Stimulated activated CD8-positive, alpha-beta memory T cell treated with anti-CD3 and anti-CD28 coated beads, Interleukin-15, amount 100 ng/mL, for 24 hours (primary cell): ENCODE data around the gene LCE1F.

Source experiments
- DNase-seq: peaks from one replicate; pipeline ENCODE4 v3.0.0-alpha.2; 2020; ENCODE audit warnings: low read depth

The LCE1F gene, protein sequence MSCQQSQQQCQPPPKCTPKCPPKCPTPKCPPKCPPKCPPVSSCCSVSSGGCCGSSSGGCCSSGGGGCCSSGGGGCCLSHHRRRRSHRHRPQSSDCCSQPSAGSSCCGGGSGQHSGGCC

DNA sequence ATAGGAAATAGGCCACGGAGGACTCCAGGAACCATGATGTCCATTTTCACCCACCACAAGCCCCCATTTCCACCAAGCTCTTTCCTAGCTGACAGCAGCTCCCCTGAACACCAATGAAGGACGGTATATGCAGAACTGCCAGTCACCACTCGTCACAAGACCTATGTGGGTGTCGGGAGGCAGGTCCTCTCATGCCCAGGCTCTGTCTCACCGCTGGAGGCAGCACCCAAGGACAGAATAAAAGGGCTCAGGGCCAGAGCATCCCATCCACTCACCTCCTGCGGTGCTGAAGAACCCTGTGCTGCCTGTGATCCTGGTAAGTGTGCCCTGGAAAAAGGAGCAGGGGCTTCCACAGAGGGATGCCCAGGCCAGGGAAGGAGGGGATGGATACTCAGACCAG lies at the start of gene LCE1F:
Gene LCE1F (plus strand): TSS at position 266 of the 400 bp plus-strand sequence. CDS start 1,232 bp downstream, outside the sequence.
- no peak for DNase-seq

DNA sequence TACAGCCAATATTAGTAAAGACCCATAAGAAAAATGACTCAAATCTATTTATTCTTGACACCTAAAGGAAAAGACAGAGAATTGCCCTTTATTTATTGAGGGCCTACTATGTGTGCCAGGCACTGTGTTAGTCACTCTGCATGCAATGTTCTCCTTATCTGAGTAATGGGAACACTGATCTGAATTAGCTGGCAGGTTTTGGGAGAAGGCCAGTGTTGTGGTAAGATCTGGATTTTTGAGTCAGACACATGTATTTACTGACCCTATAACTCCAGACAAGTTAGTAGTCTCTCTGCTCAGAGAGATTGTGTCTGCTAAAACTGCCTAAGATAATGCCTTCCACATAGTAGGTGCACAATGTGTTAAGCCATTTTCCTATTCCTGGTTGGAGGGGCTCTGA lies 49.7 kb upstream of the LCE1F start:
- DNase-seq = no peak

DNA sequence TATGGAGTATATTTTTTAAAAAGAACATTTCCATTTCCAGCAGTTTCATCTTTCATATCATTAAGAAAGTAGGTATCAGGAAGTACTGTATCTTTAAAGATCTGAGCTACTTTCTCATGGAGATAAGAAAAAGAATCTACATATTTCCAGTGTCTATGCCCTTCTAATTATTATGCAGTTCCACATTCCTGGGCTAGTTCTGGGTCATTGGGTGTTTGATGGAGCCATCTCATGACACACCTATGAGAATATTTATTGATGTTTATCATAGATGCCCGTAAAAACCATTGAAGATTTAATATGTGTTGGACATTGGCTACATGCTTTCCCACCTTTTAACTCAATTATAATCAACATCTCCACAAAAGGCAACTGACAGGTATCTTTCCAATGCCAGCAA lies 46.0 kb upstream of the LCE1F start:
- no peak for DNase-seq

DNA sequence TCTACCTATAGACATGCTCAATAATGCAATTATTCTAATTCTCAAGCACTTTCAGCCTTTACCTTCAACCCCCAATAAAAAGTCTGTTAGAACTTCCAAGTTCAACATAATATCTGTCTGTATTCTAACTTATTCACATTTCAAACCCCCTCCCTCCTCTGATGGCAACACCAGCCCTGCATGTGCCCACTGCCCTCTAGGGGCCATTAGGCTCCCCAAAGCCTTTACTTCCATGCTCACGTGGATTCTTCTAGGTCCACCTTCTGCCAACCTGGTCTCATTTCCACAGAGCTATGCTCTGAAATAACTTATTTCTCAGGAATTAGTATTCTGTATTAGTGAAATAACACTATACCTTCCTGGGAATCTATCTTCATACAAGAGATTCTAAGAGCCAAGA lies 39.3 kb upstream of the LCE1F start:
- DNase-seq = no peak

DNA sequence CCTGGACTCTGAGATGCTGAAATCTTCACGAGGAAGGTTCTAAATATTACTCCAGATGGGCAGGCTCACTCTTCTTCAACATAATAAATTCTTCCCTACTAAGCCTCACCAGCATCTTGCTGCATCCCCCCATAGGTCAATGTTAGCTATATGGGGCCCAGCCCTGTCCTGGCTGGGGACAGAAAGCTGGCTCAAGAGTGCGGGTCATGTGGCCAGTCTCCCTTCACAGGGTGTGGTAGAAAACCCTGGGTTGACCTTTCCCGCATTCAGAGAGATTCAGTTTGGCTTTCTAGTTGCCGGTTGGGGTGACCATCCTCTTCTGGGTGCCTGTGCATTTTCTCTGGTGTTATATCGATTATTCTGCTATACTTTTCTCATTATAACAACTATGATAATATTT lies 36.9 kb upstream of the LCE1F start:
- DNase-seq = no peak

DNA sequence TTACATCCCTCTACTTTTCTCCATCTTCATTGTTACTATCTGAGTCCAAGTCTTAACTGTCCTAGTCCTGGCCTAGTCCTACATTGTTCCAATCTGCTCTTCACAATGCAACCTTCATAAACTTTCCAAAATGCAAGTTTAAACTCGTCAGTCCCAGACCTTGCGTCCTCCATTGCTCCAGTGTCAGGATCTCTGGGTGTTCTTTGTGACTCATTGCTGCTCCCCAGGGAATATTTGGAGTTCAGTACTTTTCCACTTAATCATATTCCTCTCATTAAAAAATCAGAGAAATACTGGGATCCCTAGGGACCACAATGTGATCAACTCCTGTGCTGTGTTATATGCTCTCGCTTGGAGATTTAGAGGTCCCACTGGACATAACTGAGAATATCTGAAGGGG lies 35.1 kb upstream of the LCE1F start:
- DNase-seq = no peak

DNA sequence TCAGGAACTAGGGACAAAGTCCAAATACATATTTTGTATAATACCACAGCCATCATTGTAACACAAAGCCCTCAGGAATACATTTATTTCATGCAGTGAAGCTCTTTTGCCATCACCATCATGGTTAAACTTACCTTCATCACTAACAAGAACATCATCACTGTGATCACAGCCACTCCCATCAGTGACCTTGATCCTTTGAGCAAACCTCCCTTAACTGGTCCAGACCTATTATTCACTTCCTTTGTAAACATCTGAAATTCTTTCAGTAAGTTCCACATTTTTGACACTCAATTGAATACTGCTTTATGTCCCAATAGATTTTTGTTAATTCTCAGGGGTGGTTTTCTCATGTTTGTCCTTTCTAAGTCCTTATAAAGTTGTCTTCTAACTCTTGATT lies 33.3 kb upstream of the LCE1F start:
- no peak for DNase-seq

DNA sequence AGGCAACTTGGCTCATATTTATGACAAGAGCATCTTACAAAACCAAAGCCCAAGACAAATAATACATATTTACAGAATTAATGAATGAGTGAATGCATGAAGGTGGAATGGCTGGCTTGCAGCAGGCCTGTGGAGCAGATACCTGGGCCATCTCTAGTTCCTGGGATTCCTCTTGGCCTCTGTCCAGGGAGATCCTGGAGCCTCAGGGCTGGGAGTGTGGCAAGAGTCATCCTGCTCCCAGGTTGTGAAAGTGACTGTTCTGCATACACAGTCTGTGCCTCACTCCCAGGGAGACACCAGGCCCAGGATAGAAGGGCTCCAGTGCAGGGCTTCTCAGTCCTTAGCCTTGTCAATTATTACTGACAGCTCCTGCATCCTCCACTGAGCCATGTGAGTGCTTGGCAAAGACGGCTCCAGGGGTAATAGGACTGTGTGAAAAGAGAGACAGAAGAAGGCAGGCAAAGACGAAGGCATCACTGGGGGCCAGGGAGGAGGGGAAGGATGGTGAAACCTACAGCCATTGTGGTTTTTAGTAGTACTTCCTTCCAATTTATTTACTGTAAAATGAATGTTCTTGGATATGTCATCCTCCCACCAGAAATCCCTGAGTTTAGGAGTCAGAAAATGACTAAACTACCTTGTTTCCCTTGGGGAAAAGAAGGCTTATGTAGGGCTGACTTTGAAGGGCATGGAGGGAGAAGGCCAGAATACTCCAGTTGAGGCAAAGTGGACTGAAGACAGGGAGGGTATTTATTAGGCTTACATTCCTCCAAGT lies 31.4 kb upstream of the LCE1F start:
- no peak for DNase-seq

DNA sequence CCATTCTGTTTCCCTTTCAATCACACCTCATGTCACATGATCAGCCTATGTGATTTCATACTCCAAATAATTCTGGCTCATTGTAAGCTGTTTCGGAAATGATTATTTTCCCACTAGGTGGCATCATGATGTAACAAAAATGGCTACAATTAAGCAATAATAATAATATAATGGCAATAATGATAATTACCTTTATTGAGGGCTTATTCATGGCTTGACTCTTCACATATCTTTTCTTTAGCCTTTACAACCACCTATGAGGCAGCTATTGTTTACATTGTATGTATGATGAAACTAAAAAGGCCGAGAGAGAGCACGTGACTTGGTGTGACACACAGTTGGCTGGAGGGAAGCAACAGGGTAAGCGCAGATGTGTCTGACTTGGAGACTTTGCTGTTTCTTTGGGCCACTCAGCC lies 29.6 kb upstream of the LCE1F start:
- DNase-seq = no peak

DNA sequence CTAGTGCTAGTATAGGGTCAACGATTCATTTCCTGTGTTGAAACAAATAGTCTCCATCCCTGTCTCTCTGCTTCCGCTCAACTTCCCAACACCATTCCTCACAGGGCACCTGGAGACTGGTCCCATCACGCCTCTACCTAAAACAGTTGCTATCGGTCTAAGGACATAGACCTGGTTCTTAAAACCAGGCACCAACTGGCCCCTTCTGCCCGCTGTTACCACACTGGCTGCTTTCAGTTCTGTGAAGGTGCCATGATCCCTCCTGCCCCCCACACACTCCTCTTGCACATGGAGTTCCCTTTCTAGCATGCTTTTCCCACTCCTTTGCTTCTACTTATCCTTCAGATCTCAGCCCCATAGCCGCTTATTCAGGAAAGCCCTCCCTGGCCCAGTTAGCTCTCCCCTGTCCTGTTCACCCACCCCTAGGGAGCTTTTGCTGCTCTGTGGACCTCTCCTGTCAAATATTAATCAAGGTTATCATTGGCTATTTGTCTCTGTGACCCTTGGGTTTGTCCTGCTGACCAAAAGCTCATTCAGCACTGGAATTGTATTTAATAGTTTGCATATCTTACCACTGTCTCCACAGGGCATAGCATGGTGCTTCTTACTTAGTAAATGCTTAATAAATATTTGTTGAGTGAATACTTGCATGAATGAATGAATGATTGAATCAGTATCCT lies 29.0 kb upstream of the LCE1F start:
- no peak for DNase-seq

DNA sequence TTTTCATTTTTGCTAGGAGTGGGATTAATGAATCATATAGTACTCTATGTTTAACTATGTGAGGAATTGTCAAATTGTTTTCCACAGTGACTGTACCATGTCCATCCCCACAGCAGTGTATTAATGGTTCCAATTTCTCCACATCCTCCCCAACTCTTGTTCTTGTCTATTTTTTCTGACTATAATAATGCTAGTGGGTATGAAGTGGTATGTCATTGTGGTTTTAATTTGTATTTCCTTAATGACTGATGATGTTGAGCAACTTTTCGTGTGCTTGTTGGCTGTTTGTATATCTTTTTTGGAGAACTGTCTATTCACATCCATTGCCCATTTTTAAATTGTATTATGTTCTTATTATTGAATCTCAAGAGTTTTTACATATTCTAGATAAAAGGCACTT lies 27.1 kb upstream of the LCE1F start:
- no peak for DNase-seq

DNA sequence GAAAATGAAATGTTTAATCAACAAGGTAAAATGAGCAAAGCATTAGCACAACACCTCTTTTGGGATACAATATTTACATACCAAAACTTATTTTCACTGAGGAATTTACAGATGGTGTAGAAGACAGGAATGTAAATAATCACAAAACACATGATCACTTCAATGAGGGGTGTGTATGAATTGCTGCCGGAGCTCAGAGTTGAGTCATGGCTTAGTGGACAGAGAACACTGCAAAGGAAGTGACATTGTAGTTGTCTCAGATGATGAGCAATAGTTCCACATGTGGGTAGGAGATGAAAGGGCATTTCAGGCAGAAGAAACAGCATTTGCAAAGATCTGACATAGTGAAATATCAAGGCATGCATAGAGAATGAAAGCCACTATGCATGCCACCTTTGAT lies 22.7 kb upstream of the LCE1F start:
- no peak for DNase-seq

DNA sequence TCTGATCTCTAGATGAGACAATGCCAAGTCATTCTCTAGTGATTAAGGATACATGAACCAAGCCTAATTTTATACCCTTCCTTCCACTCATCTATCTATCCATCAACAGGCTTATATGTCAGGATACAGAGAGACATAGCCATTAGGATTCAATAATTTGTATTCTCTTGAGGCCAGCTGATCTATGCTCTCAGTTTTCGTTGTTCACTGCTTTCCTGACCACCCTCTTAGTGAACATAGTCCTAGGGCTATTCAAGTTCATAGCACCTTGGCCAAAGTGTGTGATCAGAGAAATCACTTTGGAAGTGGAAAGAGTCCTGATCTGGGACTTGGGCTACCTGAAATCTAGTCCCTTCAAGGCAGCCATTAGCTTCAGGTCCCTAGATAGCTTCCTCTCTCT lies 21.4 kb upstream of the LCE1F start:
- no peak for DNase-seq

DNA sequence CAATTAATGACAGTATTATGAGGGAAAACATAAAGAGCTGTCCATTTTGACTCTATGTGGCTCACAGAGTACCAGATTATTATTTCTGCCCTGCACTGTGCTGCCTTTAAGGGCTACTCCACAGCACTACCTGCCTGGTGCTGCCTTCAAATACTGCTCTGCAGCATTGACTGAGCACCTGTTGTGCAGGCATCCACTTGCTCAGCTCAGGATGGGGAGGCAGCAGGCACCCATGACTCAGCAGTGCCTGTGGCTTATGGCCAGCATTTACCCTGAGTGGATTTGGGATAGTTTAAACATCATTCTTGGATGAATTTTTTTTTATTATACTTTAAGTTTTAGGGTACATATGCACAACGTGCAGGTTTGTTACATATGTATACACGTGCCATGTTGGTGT lies 18.1 kb upstream of the LCE1F start:
- no peak for DNase-seq

DNA sequence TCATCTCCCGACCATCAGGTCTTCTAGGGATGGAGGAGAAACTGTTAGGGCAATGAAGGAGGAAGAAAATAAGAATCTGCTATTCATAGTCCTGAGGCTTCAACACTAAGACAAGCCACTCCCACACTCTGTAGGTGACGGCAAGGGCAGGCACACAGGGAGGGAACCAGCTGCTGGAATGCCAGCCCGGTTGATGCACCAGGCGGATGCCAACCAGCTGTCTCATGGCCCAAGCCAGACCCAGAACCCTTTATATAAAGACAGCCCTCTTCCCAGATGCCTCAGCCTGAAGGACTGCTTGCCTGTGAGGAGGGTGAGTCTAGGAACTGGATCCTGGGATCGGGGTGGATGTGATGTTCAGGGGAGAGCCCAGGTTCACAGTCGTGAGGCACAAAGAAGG lies 17.2 kb upstream of the LCE1F start, which contains the start of gene KPRP:
Gene KPRP (plus strand): TSS at position 279 of the 400 bp plus-strand sequence. CDS start 1,564 bp downstream, outside the sequence.
- DNase-seq = no peak

DNA sequence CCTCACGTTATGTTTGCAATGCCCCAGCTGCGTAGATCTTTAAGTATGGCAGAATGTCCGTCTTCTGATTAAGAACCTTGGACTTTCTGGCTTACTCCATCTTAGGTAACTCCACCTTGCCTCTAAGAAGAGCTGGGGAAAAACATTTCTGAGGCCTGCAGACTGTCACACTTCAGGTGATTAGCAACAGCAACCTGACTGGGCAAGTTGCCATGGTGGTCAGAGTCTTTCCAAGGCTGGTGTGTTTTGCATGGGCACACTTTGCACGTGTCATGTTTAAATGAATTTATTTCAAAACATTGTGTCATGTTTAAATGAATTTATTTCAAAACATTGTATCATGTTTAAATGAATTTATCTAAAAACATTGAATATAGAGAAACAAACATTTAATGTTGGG lies 16.3 kb upstream of the LCE1F start:
- DNase-seq = no peak

DNA sequence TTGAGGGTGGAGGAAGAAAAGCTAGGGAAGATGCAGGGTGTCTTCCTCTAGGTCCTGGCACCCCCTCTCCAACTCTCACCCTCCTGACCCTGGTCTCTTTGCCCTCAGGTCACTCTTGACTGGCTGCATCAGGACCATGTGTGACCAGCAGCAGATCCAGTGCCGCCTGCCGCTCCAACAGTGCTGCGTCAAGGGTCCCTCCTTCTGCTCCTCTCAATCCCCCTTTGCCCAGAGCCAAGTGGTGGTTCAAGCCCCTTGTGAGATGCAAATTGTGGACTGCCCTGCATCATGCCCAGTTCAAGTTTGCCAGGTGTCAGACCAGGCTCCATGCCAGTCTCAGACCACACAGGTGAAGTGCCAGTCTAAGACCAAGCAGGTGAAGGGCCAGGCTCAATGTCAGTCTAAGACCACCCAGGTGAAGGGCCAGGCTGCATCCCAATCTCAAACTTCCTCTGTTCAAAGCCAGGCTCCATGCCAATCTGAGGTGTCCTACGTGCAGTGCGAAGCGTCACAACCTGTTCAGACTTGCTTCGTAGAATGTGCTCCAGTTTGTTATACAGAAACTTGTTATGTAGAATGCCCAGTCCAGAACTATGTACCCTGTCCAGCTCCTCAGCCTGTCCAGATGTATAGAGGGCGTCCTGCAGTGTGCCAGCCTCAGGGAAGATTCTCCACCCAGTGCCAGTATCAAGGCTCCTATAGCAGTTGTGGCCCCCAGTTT lies 15.3 kb upstream of the LCE1F start:
- no peak for DNase-seq

DNA sequence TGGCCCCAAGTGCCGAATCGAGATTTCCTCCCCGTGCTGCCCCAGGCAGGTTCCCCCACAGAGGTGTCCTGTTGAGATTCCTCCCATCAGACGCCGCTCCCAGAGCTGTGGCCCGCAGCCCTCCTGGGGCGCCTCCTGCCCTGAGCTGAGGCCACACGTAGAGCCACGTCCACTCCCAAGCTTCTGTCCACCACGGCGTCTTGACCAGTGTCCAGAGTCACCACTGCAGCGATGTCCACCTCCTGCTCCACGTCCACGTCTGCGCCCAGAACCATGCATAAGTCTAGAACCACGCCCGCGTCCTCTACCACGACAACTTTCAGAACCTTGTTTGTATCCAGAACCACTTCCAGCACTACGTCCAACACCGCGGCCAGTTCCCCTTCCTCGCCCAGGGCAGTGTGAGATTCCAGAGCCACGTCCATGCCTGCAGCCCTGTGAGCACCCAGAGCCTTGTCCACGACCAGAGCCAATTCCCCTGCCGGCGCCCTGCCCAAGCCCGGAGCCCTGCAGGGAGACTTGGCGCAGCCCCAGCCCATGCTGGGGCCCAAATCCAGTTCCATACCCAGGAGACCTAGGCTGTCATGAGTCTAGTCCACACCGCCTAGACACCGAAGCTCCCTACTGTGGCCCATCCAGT lies 14.3 kb upstream of the LCE1F start:
- no peak for DNase-seq

DNA sequence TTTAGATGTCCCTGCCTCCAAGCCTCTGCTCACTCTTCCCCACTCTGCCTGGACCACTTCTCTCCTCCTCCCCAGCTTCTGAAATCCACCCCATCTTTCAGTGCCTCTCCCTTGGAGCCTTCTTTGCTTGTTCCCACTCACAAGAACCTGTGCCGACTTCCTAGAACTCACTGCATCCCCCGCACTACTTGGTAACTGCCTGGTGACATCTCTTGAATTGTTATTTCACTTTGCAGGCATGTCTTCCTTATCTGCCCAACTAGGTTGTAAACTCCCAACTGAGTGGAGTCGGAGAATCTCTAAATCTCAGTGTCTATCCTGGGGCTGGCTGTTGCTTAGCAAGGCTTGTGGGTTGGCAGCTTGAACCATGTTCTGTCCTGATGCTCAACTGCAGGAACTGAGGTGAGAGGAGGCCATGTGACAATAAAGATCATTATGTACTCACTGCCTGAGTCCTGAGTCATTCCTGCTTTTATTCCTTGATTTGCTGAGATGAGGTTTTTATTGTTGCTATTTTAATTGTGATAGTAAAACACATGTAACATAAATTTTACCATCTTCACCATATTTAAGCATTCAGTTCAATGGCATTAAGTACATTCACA lies 13.2 kb upstream of the LCE1F start:
- no peak for DNase-seq

DNA sequence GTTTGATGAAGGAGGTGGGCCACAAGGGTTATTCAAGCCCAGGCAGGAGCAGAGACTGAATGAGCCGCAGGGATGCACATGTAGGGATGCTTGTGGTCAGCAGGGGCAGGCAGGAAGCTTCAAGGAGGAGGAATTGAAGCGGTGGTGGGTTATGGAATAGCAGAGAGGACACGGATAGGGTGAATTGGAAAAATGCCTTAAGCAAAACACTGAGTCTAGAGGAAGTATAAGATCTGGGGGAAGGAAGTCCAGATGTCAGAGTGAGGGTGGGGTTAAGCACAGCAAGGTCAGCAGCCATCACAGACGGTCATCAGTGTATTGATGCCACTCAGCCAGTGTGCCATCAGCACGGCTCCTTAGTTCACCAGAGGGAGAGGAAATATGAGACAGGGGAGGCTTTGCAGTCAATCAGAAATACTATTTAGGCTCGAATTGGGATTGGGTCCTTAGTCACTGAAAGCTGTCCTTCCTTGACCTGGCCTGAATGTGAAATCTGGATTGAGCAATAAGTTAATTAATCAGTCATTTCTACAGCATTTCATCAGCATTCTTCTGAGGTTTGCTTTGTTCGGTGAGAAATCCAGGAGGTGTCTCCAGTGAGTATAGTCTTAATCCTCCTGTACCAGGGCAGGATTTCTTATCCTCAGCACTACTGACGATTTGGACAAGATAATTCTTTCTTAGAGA lies 6.0 kb upstream of the LCE1F start:
- DNase-seq = no peak

DNA sequence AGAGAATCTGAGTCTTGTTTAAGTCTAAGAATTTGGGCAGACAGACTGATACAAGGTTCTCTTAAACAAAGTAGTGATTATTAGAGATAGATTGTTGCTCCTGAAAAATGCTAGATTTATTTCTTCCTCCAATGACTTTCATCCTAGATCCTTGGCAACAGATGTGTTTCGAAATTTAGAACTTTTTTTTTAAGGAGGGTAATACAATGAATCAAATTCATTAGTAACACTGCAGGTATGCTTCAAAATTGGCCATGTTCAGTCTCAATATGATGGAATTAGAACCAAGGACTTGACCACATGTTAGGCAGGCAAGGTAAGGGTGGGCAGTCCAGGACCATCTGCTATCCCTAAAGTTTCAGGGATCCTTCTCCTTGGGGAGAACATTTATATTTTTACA lies 4.5 kb upstream of the LCE1F start:
- no peak for DNase-seq
